ENCODE data around the gene SEMA4C.

SEMA4C gene

GRCh38 chr2:96873651-96874096, 3.8 kb upstream of the SEMA4C start:
- no peak for DNase-seq (ENCODE audit: low read depth)
- H3K4me3 ChIP-seq (ENCODE audit: low read length): no peak overlapping the region
- no peak for TF ChIP-seq CTCF (conservative IDR thresholded peaks at IDR 0.05; ENCODE audit: low read length)

GRCh38 chr2:96872591-96873349, 2.9 kb upstream of the SEMA4C start:
- no peak for DNase-seq (ENCODE audit: low read depth)
- no peak for TF ChIP-seq CTCF (conservative IDR thresholded peaks at IDR 0.05; ENCODE audit: low read length)
- H3K4me3 ChIP-seq (ENCODE audit: low read length): no peak overlapping the region

- DNase-seq (ENCODE audit: low read depth): no peak
- no peak for TF ChIP-seq CTCF (conservative IDR thresholded peaks at IDR 0.05; ENCODE audit: low read length)
- H3K4me3 ChIP-seq (ENCODE audit: low read length): peak overlapping the region; percentile 88
Measured at GRCh38 chr2:96870626-96871255, 861 bp upstream of the SEMA4C start.

GRCh38 chr2:96869281-96869821, 529 bp downstream of the SEMA4C start:
- TF ChIP-seq CTCF (conservative IDR thresholded peaks at IDR 0.05; ENCODE audit: low read length): no peak
- peak; percentile 71 for DNase-seq (ENCODE audit: low read depth)
- H3K4me3 ChIP-seq (ENCODE audit: low read length): peak overlapping the region; percentile 88

GRCh38 chr2:96868555-96869280, 1.2 kb downstream of the SEMA4C start:
- TF ChIP-seq CTCF (conservative IDR thresholded peaks at IDR 0.05; ENCODE audit: low read length): peak; percentile 39
- H3K4me3 ChIP-seq (ENCODE audit: low read length): peak overlapping the region; percentile 88
- DNase-seq (ENCODE audit: low read depth): peak; percentile 90

GRCh38 chr2:96867756-96868554, 1.9 kb downstream of the SEMA4C start:
- no peak for DNase-seq (ENCODE audit: low read depth)
- no peak for TF ChIP-seq CTCF (conservative IDR thresholded peaks at IDR 0.05; ENCODE audit: low read length)
- peak overlapping the region; percentile 88 for H3K4me3 ChIP-seq (ENCODE audit: low read length)

Data from AG10803 (cell line).